Activated CD4-positive, alpha-beta memory T cell treated with anti-CD3 and anti-CD28 coated beads for 36 hours (primary cell): ENCODE data around the gene MPO. TPM values are rescaled to one million over a fixed set of nuclear protein-coding genes. Genes with fewer than 3 reads are reported as not detected.
A peak's percentile ranks its signal among the peaks of the same experiment; 100 is the strongest.

Experiments used
- CTCF ChIA-PET: fragments of 350-600 bp; sonication (Branson Sonifier 250); formaldehyde crosslinking; loops from one replicate; lab custom pipeline; 2021; ENCODE audit warnings: antibody characterized with exemption, inconsistent platforms; lab: Charles Lee
- POLR2A ChIA-PET: fragments of 350-600 bp; sonication (Branson Sonifier 250); formaldehyde crosslinking; loops from one replicate; lab custom pipeline; 2021; ENCODE audit warnings: antibody characterized with exemption; lab: Charles Lee
- DNase-seq: peaks from one replicate; pipeline ENCODE4 v3.0.0-alpha.2; 2020
- H3K27ac Mint-ChIP-seq: one replicate; pipeline ENCODE4 v1.8.0; 2021; ENCODE audit warnings: mixed read lengths
- H3K27me3 Mint-ChIP-seq: one replicate; pipeline ENCODE4 v1.8.0; 2021; ENCODE audit warnings: mixed read lengths
- H3K36me3 Mint-ChIP-seq: one replicate; pipeline ENCODE4 v1.8.0; 2021; ENCODE audit warnings: mixed read lengths
- H3K4me1 Mint-ChIP-seq: one replicate; pipeline ENCODE4 v1.8.0; 2021; ENCODE audit warnings: low read depth, mixed read lengths
- H3K4me3 Mint-ChIP-seq: one replicate; pipeline ENCODE4 v1.8.0; 2021; ENCODE audit warnings: mild to moderate bottlenecking, mixed read lengths
- H3K9me3 Mint-ChIP-seq: one replicate; pipeline ENCODE4 v1.8.0; 2021; ENCODE audit warnings: mixed read lengths
- intact Hi-C: fragments of 100-400 bp; cut with micrococcal nuclease; formaldehyde crosslinking; loops from one replicate; pipeline ENCODE4 v1.15.1; 2023
- total RNA-seq, 2 experiments: library from RNA; stranded (reverse); gene quantifications; one replicate each; pipeline ENCODE4 v1.2.3, GENCODE V29; 2021

MPO gene
- total RNA-seq, 2 experiments from 2014 or later = 0.17 to 0.22 TPM

DNA sequence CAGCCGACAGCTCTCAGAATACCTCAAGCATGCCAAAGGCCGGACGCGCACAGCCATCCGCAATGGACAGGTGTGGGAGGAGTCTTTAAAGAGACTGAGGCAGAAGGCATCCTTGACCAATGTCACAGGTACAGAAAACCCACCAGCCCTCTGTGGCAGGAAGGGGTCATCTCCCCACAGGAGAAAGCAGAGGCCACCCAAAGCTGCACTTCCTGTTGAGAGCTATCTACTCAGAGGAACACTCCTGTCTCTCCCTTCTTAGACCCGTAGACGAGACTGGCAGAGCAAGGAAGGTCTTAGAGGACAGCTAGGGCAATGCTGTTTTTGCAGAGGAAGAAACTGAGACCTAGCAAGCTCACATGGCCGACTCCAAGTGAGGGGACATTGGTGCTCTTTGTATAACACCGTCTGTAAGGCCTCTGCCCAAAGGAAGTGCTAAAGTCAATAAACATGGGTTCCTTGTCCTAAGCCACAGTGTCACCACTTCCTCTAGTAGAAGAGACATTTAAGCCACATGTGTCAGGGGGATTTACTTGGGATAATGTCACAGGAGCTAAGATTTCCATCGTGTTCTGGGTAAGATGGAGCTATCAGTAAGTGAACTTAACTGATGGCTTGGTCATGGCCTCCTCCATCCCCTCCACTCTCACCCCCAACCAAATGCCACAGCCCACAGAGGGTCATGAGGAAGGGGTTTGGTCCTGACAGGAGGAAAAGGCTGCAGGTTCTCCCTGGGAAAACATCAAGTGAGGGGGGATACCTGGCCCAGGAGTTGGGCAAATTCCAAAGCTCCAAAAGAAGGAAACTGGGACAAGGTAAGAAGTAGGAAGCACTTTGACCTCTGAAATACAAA is 33.0 kb downstream of the MPO start:
- H3K36me3 Mint-ChIP-seq = no peaks in the 10 kb centered on the region
- no peak overlapping the region for H3K4me3 Mint-ChIP-seq
- ChIA-PET CTCF (interaction anchor here (0.6 to 3.8 kb wide), 5 partner anchors 29 to 70 kb away, joined by 3 to 27 read pairs (median 4); partner anchors contain the start of gene MKS1), POLR2A (no interaction called here)
- no peaks in the 10 kb centered on the region for H3K9me3 Mint-ChIP-seq
- DNase-seq = no peak
- intact Hi-C loops = no loop called here
- peaks cover 28% of the 10 kb centered on the region for H3K27me3 Mint-ChIP-seq
- no peak overlapping the region for H3K27ac Mint-ChIP-seq
- H3K4me1 Mint-ChIP-seq = peaks cover 13% of the 10 kb centered on the region

DNA sequence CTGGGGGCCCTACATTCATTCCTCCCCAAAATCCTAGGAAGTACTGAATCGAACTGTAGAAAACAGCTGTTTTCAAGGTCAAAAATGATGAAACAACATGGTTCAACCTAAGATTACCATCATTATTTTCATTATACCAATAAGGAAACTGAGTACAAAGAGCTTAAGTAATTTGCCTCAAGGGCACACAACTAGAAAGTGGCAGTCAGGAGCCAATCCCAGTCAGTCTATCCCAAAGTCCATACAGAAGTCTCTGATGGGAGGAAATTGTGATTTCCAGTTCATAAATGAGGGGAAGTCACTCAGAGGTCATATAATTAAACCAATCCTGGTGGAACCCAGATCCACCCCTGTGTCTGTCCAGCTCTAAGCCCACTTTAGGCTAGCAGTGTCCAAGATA is 34.0 kb downstream of the MPO start:
- intact Hi-C loops = no loop called here
- POLR2A ChIA-PET = no interaction called here

DNA sequence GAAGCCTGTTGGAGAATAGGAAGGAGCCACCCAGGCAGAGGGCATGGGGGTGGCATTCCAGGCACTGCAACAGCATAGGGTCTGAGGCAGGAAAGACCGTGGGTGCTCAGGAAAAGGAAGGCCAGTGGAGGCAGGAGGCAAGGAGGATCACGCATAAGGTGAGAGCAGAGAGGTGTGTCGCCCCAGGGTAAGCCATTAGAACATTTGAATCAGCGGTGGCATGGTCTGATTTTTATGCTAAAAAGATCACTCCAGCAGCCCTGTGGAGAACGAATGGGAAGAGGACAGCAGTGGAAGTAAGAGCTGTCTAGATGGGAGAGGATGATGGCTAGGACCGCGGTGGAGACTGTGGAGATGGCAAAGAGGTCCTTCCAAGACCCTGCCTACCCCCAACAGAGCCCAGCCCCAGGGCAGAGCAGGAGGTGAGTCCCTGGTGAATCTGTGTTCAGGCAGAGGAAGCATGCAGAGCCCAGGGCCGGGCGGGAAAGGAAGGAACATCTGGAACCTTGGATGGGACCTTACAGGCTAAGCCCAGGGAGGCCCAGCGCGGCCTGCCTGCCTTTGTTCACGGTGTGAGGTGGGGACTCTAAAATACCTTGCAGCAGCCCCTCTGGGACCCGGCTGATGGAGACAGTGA is 34.5 kb downstream of the MPO start:
- POLR2A ChIA-PET = no interaction called here

More for the DNA sequence above, 34.0 kb downstream of the MPO start:
- Mint-ChIP-seq H3K9me3 (no peaks in the 10 kb centered on the region), H3K36me3 (no peaks in the 10 kb centered on the region), H3K27me3 (peaks cover 32% of the 10 kb centered on the region), H3K4me1 (peaks cover 13% of the 10 kb centered on the region), H3K4me3 (no peak overlapping the region), H3K27ac (no peak overlapping the region)
- CTCF ChIA-PET = no interaction called here
- DNase-seq = no peak

DNA sequence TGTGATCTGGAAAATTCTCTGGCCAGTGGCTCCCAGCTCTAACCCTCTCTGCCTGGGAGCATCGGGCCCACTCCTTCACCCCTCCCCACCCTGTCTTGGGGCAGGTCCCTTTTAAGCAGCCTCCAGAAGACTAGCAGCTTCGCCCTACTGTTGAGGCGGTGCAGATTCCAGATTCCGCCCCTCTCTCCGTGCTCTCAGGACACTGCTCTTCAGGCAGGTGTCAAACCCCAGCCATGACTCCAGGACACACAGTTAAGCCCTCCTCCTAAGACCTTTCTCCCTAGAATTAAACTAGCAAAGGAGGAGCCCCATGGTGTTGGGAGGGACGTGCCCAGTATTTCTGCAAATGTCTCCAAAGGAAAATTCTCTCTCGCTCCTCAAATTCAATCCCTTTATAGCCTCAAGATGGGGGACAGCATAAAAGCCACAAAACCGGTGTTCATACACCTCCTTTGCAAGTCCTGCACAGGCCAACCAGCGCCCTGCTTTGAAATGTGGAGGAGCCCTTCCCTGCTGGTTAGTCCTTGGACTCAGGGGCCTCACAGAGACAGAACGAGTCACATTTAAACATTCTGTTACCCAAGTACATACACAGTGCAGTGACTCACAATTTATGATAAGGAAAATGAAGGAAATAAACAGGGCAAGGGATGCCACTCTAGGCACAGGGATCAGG is 35.2 kb downstream of the MPO start:
- intact Hi-C loops = no loop called here
- H3K4me3 Mint-ChIP-seq = no peak overlapping the region
- H3K27me3 Mint-ChIP-seq = peaks cover 37% of the 10 kb centered on the region
- H3K9me3 Mint-ChIP-seq = no peaks in the 10 kb centered on the region
- H3K36me3 Mint-ChIP-seq = no peaks in the 10 kb centered on the region
- H3K4me1 Mint-ChIP-seq = peaks cover 14% of the 10 kb centered on the region
- ChIA-PET POLR2A (no interaction called here), CTCF (no interaction called here)
- no peak overlapping the region for H3K27ac Mint-ChIP-seq
- DNase-seq = no peak

More for the DNA sequence above, 34.5 kb downstream of the MPO start:
- Mint-ChIP-seq H3K4me3 (no peak overlapping the region), H3K4me1 (peaks cover 14% of the 10 kb centered on the region), H3K9me3 (no peaks in the 10 kb centered on the region), H3K36me3 (no peaks in the 10 kb centered on the region), H3K27me3 (peaks cover 35% of the 10 kb centered on the region), H3K27ac (no peak overlapping the region)
- intact Hi-C loops = no loop called here
- CTCF ChIA-PET = no interaction called here
- no peak for DNase-seq

DNA sequence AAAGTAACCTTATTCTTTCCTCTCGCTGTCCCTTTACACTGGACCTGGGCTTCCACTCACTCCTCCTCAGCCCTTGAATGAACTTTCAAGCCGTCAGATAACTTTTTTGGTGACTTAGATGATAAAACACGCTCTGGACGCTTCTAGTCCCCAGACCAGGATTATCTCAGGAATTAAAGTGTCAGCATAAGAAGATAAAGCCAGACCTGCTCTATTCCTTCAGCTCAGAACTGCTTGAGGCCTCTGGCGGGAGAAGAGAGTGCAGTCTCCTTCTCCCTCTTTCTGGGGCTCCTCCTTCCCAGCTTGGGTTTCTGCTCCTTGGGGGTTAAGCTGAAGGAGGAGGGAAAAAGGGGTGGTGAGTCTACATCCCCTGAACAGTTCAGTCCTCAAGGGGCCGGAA is 35.8 kb downstream of the MPO start:
- H3K36me3 Mint-ChIP-seq = no peaks in the 10 kb centered on the region
- H3K4me3 Mint-ChIP-seq = no peak overlapping the region
- CTCF ChIA-PET = no interaction called here
- intact Hi-C loops = no loop called here
- POLR2A ChIA-PET = no interaction called here
- H3K27me3 Mint-ChIP-seq = peaks cover 38% of the 10 kb centered on the region
- peaks cover 10% of the 10 kb centered on the region for H3K4me1 Mint-ChIP-seq
- no peak for DNase-seq
- H3K9me3 Mint-ChIP-seq = no peaks in the 10 kb centered on the region
- no peak overlapping the region for H3K27ac Mint-ChIP-seq

DNA sequence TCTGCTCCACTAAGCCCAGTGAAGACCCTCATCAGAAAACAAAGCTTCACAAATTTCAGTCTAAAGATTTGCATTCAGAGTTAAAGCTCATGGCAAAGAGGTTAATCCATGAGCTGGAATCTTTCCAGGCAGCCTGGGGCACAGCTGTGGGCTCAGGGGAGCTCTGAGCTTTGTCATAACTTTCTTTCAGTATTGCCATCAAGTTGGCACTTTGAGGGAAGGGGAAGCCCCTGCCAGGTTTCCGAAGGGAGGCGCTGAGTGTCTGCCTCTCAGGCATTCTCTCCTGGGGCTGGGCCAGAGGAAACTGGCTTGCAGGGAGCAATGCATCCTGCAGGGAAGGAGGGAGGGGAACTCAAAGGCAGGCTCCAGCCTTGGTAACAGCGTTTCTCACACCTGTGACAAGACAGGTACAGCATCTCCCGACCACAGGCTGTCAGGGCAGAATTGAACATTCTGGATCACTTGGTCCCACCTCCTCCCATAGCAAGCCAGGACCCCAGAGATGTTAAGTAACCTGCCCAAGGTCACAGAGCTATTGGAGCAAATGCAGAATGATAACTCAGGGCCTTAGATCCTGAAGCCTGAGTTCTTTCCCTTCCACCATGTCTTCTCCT is 38.5 kb downstream of the MPO start:
- no peak overlapping the region for H3K27ac Mint-ChIP-seq
- peaks cover 38% of the 10 kb centered on the region for H3K27me3 Mint-ChIP-seq
- POLR2A ChIA-PET = no interaction called here
- no peaks in the 10 kb centered on the region for H3K9me3 Mint-ChIP-seq
- CTCF ChIA-PET = interaction anchor here (1.0 to 1.7 kb wide), 4 partner anchors 7 to 102 kb away, joined by 3 to 7 read pairs (median 4); no protein-coding TSS in a partner anchor
- H3K4me3 Mint-ChIP-seq = no peak overlapping the region
- H3K4me1 Mint-ChIP-seq = peaks cover 2% of the 10 kb centered on the region
- intact Hi-C loops = no loop called here
- DNase-seq = peak; percentile 69
- H3K36me3 Mint-ChIP-seq = no peaks in the 10 kb centered on the region

DNA sequence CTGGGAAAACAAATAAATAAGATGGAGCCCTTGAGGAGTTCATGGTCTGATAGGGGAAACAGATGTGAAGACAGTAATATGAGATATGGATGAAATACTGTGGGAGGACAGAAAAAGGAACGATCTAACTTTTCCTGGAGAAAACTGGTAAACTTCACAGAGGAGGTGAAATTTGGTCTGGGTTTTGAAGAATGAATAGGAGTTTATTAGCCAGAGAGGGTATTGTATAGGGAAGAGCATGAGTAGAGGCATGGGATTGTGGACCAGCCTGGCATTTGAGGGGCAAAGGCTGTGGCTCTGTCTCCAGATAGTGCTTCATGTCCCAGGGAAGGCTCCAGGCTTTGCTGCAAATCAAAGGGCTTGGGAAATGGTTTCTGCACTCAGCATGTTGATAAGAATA is 40.7 kb downstream of the MPO start:
- Mint-ChIP-seq H3K27ac (no peak overlapping the region), H3K4me3 (no peak overlapping the region), H3K9me3 (no peaks in the 10 kb centered on the region), H3K27me3 (peaks cover 48% of the 10 kb centered on the region), H3K36me3 (no peaks in the 10 kb centered on the region), H3K4me1 (peaks cover 2% of the 10 kb centered on the region)
- DNase-seq = no peak
- POLR2A ChIA-PET = no interaction called here
- intact Hi-C loops = no loop called here
- CTCF ChIA-PET = no interaction called here

DNA sequence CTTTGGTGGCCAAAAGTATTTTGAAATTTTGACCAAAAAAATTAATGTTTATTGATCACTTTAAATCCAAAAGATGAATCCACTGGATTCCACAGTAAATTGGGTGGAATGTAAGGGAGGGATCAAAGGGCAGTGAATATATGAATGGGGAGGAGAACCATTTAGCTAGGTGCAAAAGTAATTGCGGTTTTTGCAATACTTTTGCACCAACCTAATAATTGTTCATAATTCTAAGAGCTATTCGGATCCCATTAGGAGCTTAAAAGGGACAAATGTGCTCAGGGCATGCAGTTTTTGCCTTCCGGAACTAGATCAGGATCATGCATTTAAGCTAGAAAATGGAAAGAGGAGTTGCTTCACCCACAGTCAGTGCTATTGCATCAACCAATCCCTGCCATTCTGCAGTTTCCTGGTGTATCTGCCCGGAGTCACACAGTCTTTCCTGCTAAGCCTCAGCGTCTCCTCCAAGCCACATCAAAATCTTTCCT is 42.5 kb downstream of the MPO start, which contains the start of gene LPO:
TSS of gene LPO (plus strand) at position 438 of the 488 bp plus-strand sequence. CDS start 4,396 bp downstream, outside the sequence.
- POLR2A ChIA-PET = no interaction called here
- Mint-ChIP-seq H3K9me3 (no peaks in the 10 kb centered on the region), H3K36me3 (no peaks in the 10 kb centered on the region), H3K4me3 (no peak within 1 kb of the TSS), H3K4me1 (peaks cover 2% of the 10 kb centered on the region), H3K27ac (no peak within 1 kb of the TSS), H3K27me3 (peaks cover 43% of the 10 kb centered on the region)
- DNase-seq = no peak
- intact Hi-C loops = no loop called here
- CTCF ChIA-PET = interaction anchor here (1.6 to 3.1 kb wide), 2 partner anchors 12 kb away, joined by 7 to 15 read pairs; no protein-coding TSS in a partner anchor

DNA sequence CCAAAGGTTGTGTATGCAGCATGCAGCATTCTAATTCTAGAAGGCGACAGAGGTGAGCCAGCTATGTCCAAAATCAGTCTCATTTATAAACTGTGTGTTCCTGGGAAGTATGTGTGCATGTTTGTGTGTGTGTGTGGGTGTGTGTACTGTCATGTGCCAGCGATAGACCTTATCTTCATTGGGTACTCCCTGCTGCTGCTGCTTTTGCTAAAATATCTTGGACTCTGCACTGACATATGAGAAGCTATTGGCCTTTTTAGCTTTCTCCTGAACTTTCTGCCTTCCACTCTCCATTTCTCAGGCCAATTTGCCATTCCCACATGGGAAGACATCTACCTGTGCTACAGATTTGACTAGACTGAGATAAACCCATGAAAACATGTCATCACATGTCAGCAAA is 44.3 kb downstream of the MPO start:
- intact Hi-C loops = no loop called here
- Mint-ChIP-seq H3K36me3 (no peaks in the 10 kb centered on the region), H3K4me3 (no peak overlapping the region), H3K4me1 (peaks cover 7% of the 10 kb centered on the region), H3K9me3 (no peaks in the 10 kb centered on the region), H3K27ac (no peak overlapping the region), H3K27me3 (peaks cover 38% of the 10 kb centered on the region)
- no peak for DNase-seq
- ChIA-PET POLR2A (no interaction called here), CTCF (interaction anchor here (1.7 to 3.1 kb wide), 2 partner anchors 14 to 36 kb away, joined by 6 to 15 read pairs; no protein-coding TSS in a partner anchor)

DNA sequence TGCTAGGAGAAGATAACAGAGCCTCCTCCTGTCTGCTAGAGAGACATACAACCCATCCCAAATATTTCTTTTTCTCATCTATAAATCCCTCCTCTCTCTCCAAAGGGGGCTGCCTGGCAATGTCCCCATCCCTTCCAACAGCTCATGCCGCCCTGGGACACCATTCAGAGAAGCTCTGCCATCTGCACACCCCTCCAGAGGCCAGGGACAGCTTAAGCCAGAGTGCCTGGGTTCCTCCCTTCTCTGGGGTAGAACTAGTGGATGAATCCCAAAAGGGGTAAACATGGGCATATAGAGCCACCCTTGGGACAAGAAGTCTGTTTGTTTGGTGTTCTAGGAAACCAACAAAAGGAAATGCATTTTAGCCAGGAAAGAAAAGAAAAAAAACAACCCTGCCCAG is 44.9 kb downstream of the MPO start:
- Mint-ChIP-seq H3K27ac (no peak overlapping the region), H3K27me3 (peaks cover 39% of the 10 kb centered on the region), H3K4me3 (no peak overlapping the region), H3K36me3 (no peaks in the 10 kb centered on the region), H3K9me3 (no peaks in the 10 kb centered on the region), H3K4me1 (peaks cover 7% of the 10 kb centered on the region)
- no peak for DNase-seq
- ChIA-PET POLR2A (no interaction called here), CTCF (interaction anchor here (1.7 to 3.1 kb wide), 2 partner anchors 14 to 36 kb away, joined by 6 to 15 read pairs; no protein-coding TSS in a partner anchor)
- intact Hi-C loops = no loop called here

DNA sequence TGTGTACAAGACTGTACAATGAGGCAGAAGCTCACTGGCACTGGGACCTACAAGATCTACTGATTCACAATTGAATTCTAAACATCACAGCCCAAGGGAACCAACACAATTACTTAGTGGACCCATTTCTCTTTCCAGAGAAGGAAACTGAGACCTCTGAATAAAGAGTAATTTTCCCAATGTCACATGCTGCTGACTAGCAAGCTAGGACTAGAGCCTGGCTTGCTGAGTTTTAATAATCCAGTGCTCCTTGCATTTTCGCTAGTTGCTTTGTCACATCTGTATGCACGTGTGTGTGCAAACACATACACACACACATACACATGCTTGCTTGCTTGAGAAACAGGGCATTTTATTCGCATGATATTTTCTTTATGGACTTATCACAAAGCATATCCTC is 46.2 kb downstream of the MPO start:
- no peak for DNase-seq
- ChIA-PET POLR2A (no interaction called here), CTCF (interaction anchor here (0.7 kb wide), 1 partner anchor 9 kb away, joined by 3 read pairs; no protein-coding TSS in a partner anchor)
- Mint-ChIP-seq H3K4me3 (no peak overlapping the region), H3K4me1 (peaks cover 7% of the 10 kb centered on the region), H3K36me3 (no peaks in the 10 kb centered on the region), H3K27ac (no peak overlapping the region), H3K27me3 (peaks cover 30% of the 10 kb centered on the region), H3K9me3 (no peaks in the 10 kb centered on the region)
- intact Hi-C loops = no loop called here
